OCI-LY1 (cell line): ENCODE data around the gene CMAS.
"Not testable (repeated sequence)": the region's sequence is repeated elsewhere in the genome, so short reads cannot be mapped to it uniquely, and the experiment has no call there.

Source experiments
- H2AFZ ChIP-seq: fragments of 200-600 bp; sonication (generic), shearing (Covaris generic); 2 replicates; pipeline ENCODE4 v1.6.0; 2014; ENCODE audit warnings: antibody characterized with exemption, mild to moderate bottlenecking, low read length
- H3F3A ChIP-seq: fragments of 200-600 bp; sonication (generic), shearing (Covaris generic); 2 replicates; pipeline ENCODE4 v1.6.0; 2014; ENCODE audit warnings: mild to moderate bottlenecking, antibody characterized with exemption, low read length, moderate library complexity; ENCODE audit not compliant: insufficient read depth
- H3K27ac ChIP-seq: fragments of 200-600 bp; sonication (generic); 2 replicates; pipeline ENCODE4 v1.5.1; 2014; ENCODE audit warnings: low read length, mixed run types, mild to moderate bottlenecking, low read depth; ENCODE audit not compliant: poor library complexity, severe bottlenecking
- H3K27me3 ChIP-seq: fragments of 200-600 bp; sonication (generic); 2 replicates; pipeline ENCODE4 v1.6.0; 2014; ENCODE audit warnings: antibody characterized with exemption, mild to moderate bottlenecking, low read length, moderate library complexity; ENCODE audit not compliant: insufficient read depth
- H3K36me3 ChIP-seq: fragments of 200-600 bp; sonication (generic); 2 replicates; pipeline ENCODE4 v1.6.1; 2014; ENCODE audit warnings: mild to moderate bottlenecking, antibody characterized with exemption, low read length, moderate library complexity, mixed read lengths; ENCODE audit not compliant: insufficient read depth
- H3K4me1 ChIP-seq: fragments of 200-600 bp; sonication (generic); 2 replicates; pipeline ENCODE4 v1.5.1; 2014; ENCODE audit warnings: mild to moderate bottlenecking, low read length, moderate library complexity; ENCODE audit not compliant: insufficient read depth, severe bottlenecking
- H3K4me2 ChIP-seq: fragments of 200-600 bp; sonication (generic), shearing (Covaris generic); 2 replicates; pipeline ENCODE4 v1.6.1; 2014; ENCODE audit warnings: low read length
- H3K4me3 ChIP-seq: fragments of 200-600 bp; sonication (generic); 2 replicates; pipeline ENCODE4 v1.5.1; 2014; ENCODE audit warnings: low read length, low read depth, mild to moderate bottlenecking, mixed read lengths; ENCODE audit not compliant: poor library complexity, severe bottlenecking
- H3K79me2 ChIP-seq: fragments of 200-600 bp; shearing (Covaris generic); 2 replicates; pipeline ENCODE4 v1.6.1; 2016; ENCODE audit warnings: mixed run types, low read length, mixed read lengths; ENCODE audit not compliant: insufficient read depth
- H3K9ac ChIP-seq: fragments of 200-600 bp; sonication (generic), shearing (Covaris generic); 2 replicates; pipeline ENCODE4 v1.6.1; 2014; ENCODE audit warnings: mild to moderate bottlenecking, low read length, mixed read lengths
- H3K9me2 ChIP-seq: fragments of 200-600 bp; sonication (generic), shearing (Covaris generic); 2 replicates; pipeline ENCODE4 v1.6.1; 2014; ENCODE audit warnings: low read depth, mild to moderate bottlenecking, low read length, mixed read lengths
- H3K9me3 ChIP-seq: fragments of 200-600 bp; shearing (Covaris generic); 2 replicates; pipeline ENCODE4 v1.6.1; 2014; ENCODE audit warnings: low read length, mixed read lengths
- H4K20me1 ChIP-seq: fragments of 200-600 bp; sonication (generic), shearing (Covaris generic); 2 replicates; pipeline ENCODE4 v1.6.0; 2016; ENCODE audit warnings: mild to moderate bottlenecking, low read length; ENCODE audit not compliant: insufficient read depth
- CTCF ChIP-seq: fragments of 200-600 bp; sonication (generic), shearing (Covaris generic); IDR thresholded peaks from 2 replicates; pipeline ENCODE4 v1.5.1; 2017; ENCODE audit warnings: mild to moderate bottlenecking, antibody characterized with exemption, low read length, moderate library complexity, mixed read lengths
- EZH2 ChIP-seq: fragments of 200-600 bp; sonication (generic), shearing (Covaris generic); IDR thresholded peaks from 2 replicates; pipeline ENCODE4 v1.8.0; 2017; ENCODE audit warnings: borderline replicate concordance, mixed run types, mild to moderate bottlenecking, antibody characterized with exemption, low read length, moderate library complexity, mixed read lengths

CMAS gene

DNA sequence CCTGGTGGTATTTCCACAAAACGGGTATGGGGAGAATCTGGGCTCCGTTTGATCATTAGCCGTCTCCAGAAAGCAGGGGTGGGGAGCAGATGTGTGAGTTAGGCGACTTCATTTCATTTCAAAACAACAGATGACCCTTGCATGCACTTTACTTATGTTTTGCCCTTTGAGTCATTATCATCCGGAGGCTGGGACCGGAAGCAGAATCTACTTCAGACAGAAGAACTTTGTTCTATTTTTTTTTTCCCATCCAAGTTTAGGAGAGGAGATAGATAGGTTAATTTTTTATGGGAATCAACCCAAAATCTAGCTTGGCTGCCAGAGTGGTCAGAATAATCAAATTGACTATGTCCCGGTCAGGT is 31.3 kb upstream of the CMAS start:
- no peak for TF ChIP-seq EZH2
- no peak for TF ChIP-seq CTCF
- H2AFZ ChIP-seq = no peak overlapping the region

DNA sequence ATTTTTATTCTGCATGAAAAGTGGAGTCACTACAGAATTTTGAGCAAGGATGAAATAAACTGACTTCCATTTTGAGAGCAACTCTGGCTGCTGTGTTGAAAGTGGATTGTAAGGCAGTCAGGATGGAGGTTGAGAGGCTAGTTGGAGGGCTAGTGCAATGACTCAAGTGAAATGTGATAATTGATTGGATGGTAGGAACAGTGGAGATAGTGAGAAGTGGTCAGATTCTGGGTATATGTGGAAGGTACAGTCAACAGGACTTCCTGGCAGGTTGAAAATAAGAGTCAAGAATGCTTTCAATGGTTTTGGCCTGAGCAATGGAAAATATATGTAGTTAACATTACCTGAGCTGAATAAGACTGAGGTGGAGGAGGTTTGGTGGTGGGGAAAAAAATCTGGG is 29.0 kb upstream of the CMAS start:
- H3K9me3 ChIP-seq = no peaks in the 10 kb centered on the region
- H3K27me3 ChIP-seq = no peaks in the 10 kb centered on the region
- H3K36me3 ChIP-seq = no peaks in the 10 kb centered on the region
- no peak for TF ChIP-seq CTCF
- no peak for TF ChIP-seq EZH2
- no peak overlapping the region for H3K9ac ChIP-seq
- no peak overlapping the region for H3K27ac ChIP-seq
- H3K4me1 ChIP-seq = no peaks in the 10 kb centered on the region
- no peak overlapping the region for H3K4me2 ChIP-seq
- no peaks in the 10 kb centered on the region for H3K79me2 ChIP-seq
- H3K4me3 ChIP-seq = no peak overlapping the region
- no peaks in the 10 kb centered on the region for H3F3A ChIP-seq
- no peak overlapping the region for H2AFZ ChIP-seq
- H3K9me2 ChIP-seq = no peaks in the 10 kb centered on the region
- no peaks in the 10 kb centered on the region for H4K20me1 ChIP-seq

More for the DNA sequence above, 31.3 kb upstream of the CMAS start:
- Histone ChIP-seq H3K4me3 (no peak overlapping the region), H3K4me2 (no peak overlapping the region), H3K9me2 (no peaks in the 10 kb centered on the region), H3K36me3 (no peaks in the 10 kb centered on the region), H3K27me3 (no peaks in the 10 kb centered on the region), H4K20me1 (no peaks in the 10 kb centered on the region), H3K4me1 (no peaks in the 10 kb centered on the region), H3K27ac (no peak overlapping the region), H3K79me2 (no peaks in the 10 kb centered on the region), H3K9me3 (no peaks in the 10 kb centered on the region), H3K9ac (no peak overlapping the region), H3F3A (no peaks in the 10 kb centered on the region)

- Histone ChIP-seq H3K9ac (no peak overlapping the region), H2AFZ (no peak overlapping the region), H3K79me2 (no peaks in the 10 kb centered on the region), H3K9me3 (no peaks in the 10 kb centered on the region), H3K4me2 (no peak overlapping the region), H3K27ac (no peak overlapping the region), H4K20me1 (no peaks in the 10 kb centered on the region), H3K27me3 (no peaks in the 10 kb centered on the region), H3K36me3 (no peaks in the 10 kb centered on the region), H3F3A (no peaks in the 10 kb centered on the region), H3K9me2 (no peaks in the 10 kb centered on the region), H3K4me3 (no peak overlapping the region), H3K4me1 (no peaks in the 10 kb centered on the region)
- peak; percentile 58 for TF ChIP-seq CTCF
- no peak for TF ChIP-seq EZH2
Measured at GRCh38 chr12:22018860-22019259, 27.2 kb upstream of the CMAS start.

DNA sequence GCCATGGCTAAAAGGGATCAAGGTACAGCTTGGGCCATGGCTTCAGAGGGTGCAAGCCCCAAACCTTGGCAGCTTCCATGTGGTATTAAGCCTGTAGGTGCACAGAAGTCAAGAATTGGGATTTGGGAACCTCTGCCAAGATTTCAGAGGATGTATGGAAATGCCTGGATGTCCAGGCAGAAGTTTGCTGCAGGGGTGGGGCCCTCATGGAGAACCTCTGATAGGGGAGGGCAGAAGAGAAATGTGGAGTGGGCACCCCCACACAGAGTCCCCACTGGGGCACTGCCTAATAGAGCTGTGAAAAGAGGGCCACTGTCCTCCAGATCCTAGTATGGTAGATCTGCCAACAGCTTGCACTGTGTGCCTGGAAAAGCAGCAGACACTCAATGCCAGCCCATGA is 22.5 kb upstream of the CMAS start:
- H3K9me3 ChIP-seq, H3F3A ChIP-seq: not testable (repeated sequence)

More for the DNA sequence above, 22.5 kb upstream of the CMAS start:
- H3K9ac ChIP-seq, H2AFZ ChIP-seq, H4K20me1 ChIP-seq, H3K27me3 ChIP-seq, H3K9me2 ChIP-seq, H3K4me1 ChIP-seq, H3K27ac ChIP-seq, H3K79me2 ChIP-seq, H3K36me3 ChIP-seq, H3K4me3 ChIP-seq, H3K4me2 ChIP-seq: not testable (repeated sequence)
